Esophagus squamous epithelium (tissue), 5 donors: Measurements from ENCODE around the gene CFAP65. TPM values are rescaled to one million over a fixed set of nuclear protein-coding genes. Genes with fewer than 3 reads are reported as not detected.

Source experiments
- DNase-seq: peaks from one replicate; lab custom pipeline; 2025; lab: John Stamatoyannopoulos, UW
- H3K27ac ChIP-seq, 4 donors: fragments of 200-600 bp; sonication (generic); one replicate each; pipeline ENCODE4 v1.5.1; 2016 to 2019; ENCODE audit warnings: mild to moderate bottlenecking in 1 of 4
- H3K27me3 ChIP-seq, 4 donors: fragments of 200-600 bp; sonication (generic); 1 replicate in 3 of 4; 2 replicates in 1 of 4; pipeline versions ENCODE4 v1.5.1 to v1.6.0; 2017 to 2021; ENCODE audit warnings: antibody characterized with exemption in 1 of 4
- H3K36me3 ChIP-seq, 3 donors: fragments of 200-600 bp; sonication (generic); one replicate each; pipeline ENCODE4 v1.5.1; 2016 to 2019
- H3K4me1 ChIP-seq, 3 donors: fragments of 200-600 bp; sonication (generic); one replicate each; pipeline ENCODE4 v1.5.1; 2017 to 2019
- H3K4me3 ChIP-seq, 4 donors: fragments of 200-600 bp; sonication (generic); 1 replicate in 3 of 4; 2 replicates in 1 of 4; pipeline ENCODE4 v1.5.1; 2016 to 2019; ENCODE audit warnings: mild to moderate bottlenecking in 2 of 4, moderate library complexity in 1 of 4
- H3K9me3 ChIP-seq, 3 donors: fragments of 200-600 bp; sonication (generic); one replicate each; pipeline ENCODE4 v1.5.1; 2016 to 2019
- CTCF ChIP-seq, 6 experiments: fragments of 450-650 bp in 4 of 6; fragments of 200-600 bp in 2 of 6; sonication (generic) in 2 of 6; IDR thresholded peaks; one replicate each; pipeline ENCODE4 v1.5.1; 2016 to 2019; ENCODE audit warnings: antibody characterized with exemption in 6 of 6, mild to moderate bottlenecking in 4 of 6, moderate library complexity in 4 of 6
- POLR2A ChIP-seq, 4 donors: fragments of 450-650 bp; IDR thresholded peaks; one replicate each; pipeline ENCODE4 v1.6.1; 2017; ENCODE audit warnings: antibody characterized with exemption in 4 of 4, mild to moderate bottlenecking in 4 of 4, moderate library complexity in 3 of 4
- WGBS, 2 donors: methylation state at CpG; one replicate each; pipeline ENCODE4 v1.1.5; 2018; 5-methylcytosine and 5-hydroxymethylcytosine counted together
- intact Hi-C: fragments of 100-400 bp; cut with DNase I; formaldehyde crosslinking; loops from one replicate; pipeline ENCODE4 v1.15.0; 2022
- total RNA-seq, 4 donors: library from RNA; depleted of rRNA; stranded (reverse); fragments of >200 nt; gene quantifications; one replicate each; pipeline ENCODE4 v1.1.0, GENCODE V29; 2016
- donor health status: DM: yes; HTN: yes; CAD: no.

The CFAP65 gene
- total RNA-seq, 4 donors from 2014 or later: 0.19 TPM; not detected in 3

- Histone ChIP-seq H3K4me1 (peaks cover 15 to 25% (median 18%) of the 10 kb centered on the region in 3 donors), H3K9me3 (no peaks in the 10 kb centered on the region), H3K27me3 (peaks cover 11 to 100% (median 71%) of the 10 kb centered on the region in 4 donors), H3K27ac (no peak overlapping the region), H3K4me3 (no peak overlapping the region), H3K36me3 (no peaks in the 10 kb centered on the region)
- no peak for TF ChIP-seq CTCF (IDR thresholded peaks at IDR 0.05)
- TF ChIP-seq POLR2A (IDR thresholded peaks at IDR 0.05): no peak
- intact Hi-C loops: no loop called here
- 19 to 38% methylated on average over 9 of the region's 9 CpGs for WGBS, 2 donors
- DNase-seq: no peak
Observed at GRCh38 chr2:218990052-218990451, 51.3 kb downstream of the CFAP65 start.

GRCh38 chr2:218988650-218989049, 52.7 kb downstream of the CFAP65 start:
- intact Hi-C loops: no loop called here
- no peak for TF ChIP-seq POLR2A (IDR thresholded peaks at IDR 0.05)
- no peak for TF ChIP-seq CTCF (IDR thresholded peaks at IDR 0.05)

GRCh38 chr2:218988164-218988563, 53.2 kb downstream of the CFAP65 start:
- TF ChIP-seq CTCF (IDR thresholded peaks at IDR 0.05): no peak
- no peak for TF ChIP-seq POLR2A (IDR thresholded peaks at IDR 0.05)
- DNase-seq: no peak

More at GRCh38 chr2:218988650-218989049, 52.7 kb downstream of the CFAP65 start:
- Histone ChIP-seq H3K27me3 (peaks cover 20 to 100% (median 70%) of the 10 kb centered on the region in 4 donors), H3K36me3 (no peaks in the 10 kb centered on the region), H3K4me3 (no peak overlapping the region), H3K9me3 (no peaks in the 10 kb centered on the region), H3K27ac (no peak overlapping the region), H3K4me1 (peaks cover 22 to 32% (median 24%) of the 10 kb centered on the region in 3 donors)
- WGBS, 2 donors: 29% methylated on average over 1 of the region's 2 CpGs; no CpG with 5 or more reads in 1 of the 2 donors
- no peak for DNase-seq

GRCh38 chr2:218986148-218986761, 55.1 kb downstream of the CFAP65 start:
- TF ChIP-seq CTCF (IDR thresholded peaks at IDR 0.05) (no peak), POLR2A (IDR thresholded peaks at IDR 0.05) (no peak)
- Histone ChIP-seq H3K36me3 (no peaks in the 10 kb centered on the region), H3K9me3 (no peaks in the 10 kb centered on the region), H3K27ac (no peak overlapping the region), H3K4me3 (no peak overlapping the region), H3K4me1 (peaks cover 20 to 38% (median 22%) of the 10 kb centered on the region in 3 donors), H3K27me3 (peaks cover 31 to 100% (median 69%) of the 10 kb centered on the region in 4 donors)
- intact Hi-C loops: no loop called here
- WGBS, 2 donors: 42 to 60% methylated on average over 1 to 2 of the region's 4 CpGs
- DNase-seq: no peak

More at GRCh38 chr2:218988164-218988563, 53.2 kb downstream of the CFAP65 start:
- H3K36me3 ChIP-seq: no peaks in the 10 kb centered on the region
- peaks cover 21 to 100% (median 71%) of the 10 kb centered on the region in 4 donors for H3K27me3 ChIP-seq
- intact Hi-C loops: no loop called here
- H3K27ac ChIP-seq: no peak overlapping the region
- WGBS, 2 donors: 31 to 53% methylated on average over 3 of the region's 3 CpGs
- peaks cover 17 to 29% (median 19%) of the 10 kb centered on the region in 3 donors for H3K4me1 ChIP-seq
- no peak overlapping the region for H3K4me3 ChIP-seq
- no peaks in the 10 kb centered on the region for H3K9me3 ChIP-seq

GRCh38 chr2:218985325-218986091, 55.8 kb downstream of the CFAP65 start:
- Histone ChIP-seq H3K4me1 (peaks cover 26 to 46% (median 29%) of the 10 kb centered on the region in 3 donors), H3K27ac (no peak overlapping the region), H3K36me3 (no peaks in the 10 kb centered on the region), H3K27me3 (peaks cover 32 to 100% (median 69%) of the 10 kb centered on the region in 4 donors), H3K4me3 (peak overlapping the region in 1 of 4 donors; percentile 36), H3K9me3 (no peaks in the 10 kb centered on the region)
- intact Hi-C loops: no loop called here
- DNase-seq: no peak
- TF ChIP-seq POLR2A (IDR thresholded peaks at IDR 0.05) (no peak), CTCF (IDR thresholded peaks at IDR 0.05) (no peak)
- WGBS, 2 donors: 16 to 17% methylated on average over 24 to 27 of the region's 49 CpGs
